Caco-2 (cell line): Measurements from ENCODE around the gene OOSP4A. TPM values are rescaled to one million over a fixed set of nuclear protein-coding genes. Genes with fewer than 3 reads are reported as not detected.

ENCODE experiments used
- BruUV-seq: library from RNA; stranded (reverse); fragments of 400-500 nt; replicated peaks from 2 replicates; lab custom pipeline; 2021; lab: Mats Ljungman, UMichigan
- CTCF ChIA-PET: fragments of 300-600 bp; sonication (Branson Sonifier 250); formaldehyde crosslinking; loops from one replicate; lab custom pipeline; 2022; ENCODE audit warnings: antibody characterized with exemption; lab: Charles Lee
- POLR2A ChIA-PET: fragments of 300-600 bp; sonication (Branson Sonifier 250); formaldehyde crosslinking; loops from one replicate; lab custom pipeline; 2022; ENCODE audit warnings: antibody characterized with exemption; lab: Charles Lee
- DNase-seq, 2 experiments: peaks; one replicate each; pipeline versions ENCODE4 v3.0.0 to v3.0.0-alpha.2; 2020 to 2022
- H3K27me3 ChIP-seq: replicated peaks from 2 replicates; pipeline ENCODE4 v1.6.0; 2011; ENCODE audit warnings: low read length; ENCODE audit not compliant: control insufficient read depth, insufficient read depth
- H3K36me3 ChIP-seq: 2 replicates; pipeline ENCODE4 v1.5.1; 2011; ENCODE audit warnings: low read length; ENCODE audit not compliant: control insufficient read depth, insufficient read depth
- H3K4me1 ChIP-seq: fragments of 250-450 bp; sonication (Bioruptor Pico); 2 replicates; pipeline ENCODE4 v1.5.1; 2020; ENCODE audit warnings: mild to moderate bottlenecking
- H3K4me3 ChIP-seq: 2 replicates; pipeline ENCODE4 v1.5.1; 2011; ENCODE audit warnings: low read depth, mild to moderate bottlenecking, control low read depth, low read length
- H3K9me3 ChIP-seq: fragments of 250-450 bp; sonication (Bioruptor Pico); 2 replicates; pipeline ENCODE4 v1.5.1; 2020; ENCODE audit warnings: mild to moderate bottlenecking, moderate library complexity
- H3K27ac Mint-ChIP-seq: one replicate; pipeline ENCODE4 v1.8.0; 2022; ENCODE audit warnings: mixed read lengths; ENCODE audit not compliant: unreplicated experiment
- H3K27me3 Mint-ChIP-seq: one replicate; pipeline ENCODE4 v1.8.0; 2022; ENCODE audit warnings: mixed read lengths; ENCODE audit not compliant: insufficient read depth, unreplicated experiment
- H3K36me3 Mint-ChIP-seq: one replicate; pipeline ENCODE4 v1.8.0; 2022; ENCODE audit warnings: mild to moderate bottlenecking, mixed read lengths; ENCODE audit not compliant: insufficient read depth, unreplicated experiment
- H3K4me1 Mint-ChIP-seq: one replicate; pipeline ENCODE4 v1.8.0; 2022; ENCODE audit warnings: low read depth, mixed read lengths; ENCODE audit not compliant: unreplicated experiment
- H3K4me3 Mint-ChIP-seq: one replicate; pipeline ENCODE4 v1.8.0; 2022; ENCODE audit warnings: mild to moderate bottlenecking, moderate library complexity, mixed read lengths; ENCODE audit not compliant: unreplicated experiment
- H3K9me3 Mint-ChIP-seq: one replicate; pipeline ENCODE4 v1.8.0; 2022; ENCODE audit warnings: mixed read lengths; ENCODE audit not compliant: unreplicated experiment
- intact Hi-C: fragments of 100-400 bp; cut with micrococcal nuclease; formaldehyde crosslinking; loops from one replicate; pipeline ENCODE4 v1.10.0; 2022; ENCODE audit not compliant: unreplicated experiment
- total RNA-seq: library from RNA; stranded (reverse); gene quantifications from 2 replicates; pipeline ENCODE4 v1.2.3, GENCODE V29; 2022
- TF ChIP-seq, protein P1 (sequence below), 2 experiments: fragments of 200-600 bp in 1 of 2; IDR thresholded peaks; 1 replicate in 1 of 2; 2 replicates in 1 of 2; pipeline versions ENCODE4 v1.5.1 to v1.8.0; 2011 to 2022; ENCODE audit warnings: antibody characterized with exemption in 1 of 2, control low read depth in 1 of 2, inconsistent platforms in 1 of 2, low read depth in 1 of 2, low read length in 1 of 2, mild to moderate bottlenecking in 1 of 2, moderate library complexity in 1 of 2; ENCODE audit not compliant: insufficient read depth in 1 of 2, severe bottlenecking in 1 of 2, unreplicated experiment in 1 of 2

Gene OOSP4A
- total RNA-seq, 1 experiment from 2014 or later: not detected

- ChIA-PET POLR2A (no interaction called here), CTCF (no interaction called here)
- no peaks in the 10 kb centered on the region for H3K36me3 ChIP-seq
- Mint-ChIP-seq H3K27ac (no peak overlapping the region), H3K4me1 (no peaks in the 10 kb centered on the region), H3K9me3 (peaks cover 11% of the 10 kb centered on the region), H3K36me3 (no peaks in the 10 kb centered on the region), H3K27me3 (peaks cover 12% of the 10 kb centered on the region), H3K4me3 (no peak overlapping the region)
- BruUV-seq: no TSS peak
- TF ChIP-seq, protein P1, sequence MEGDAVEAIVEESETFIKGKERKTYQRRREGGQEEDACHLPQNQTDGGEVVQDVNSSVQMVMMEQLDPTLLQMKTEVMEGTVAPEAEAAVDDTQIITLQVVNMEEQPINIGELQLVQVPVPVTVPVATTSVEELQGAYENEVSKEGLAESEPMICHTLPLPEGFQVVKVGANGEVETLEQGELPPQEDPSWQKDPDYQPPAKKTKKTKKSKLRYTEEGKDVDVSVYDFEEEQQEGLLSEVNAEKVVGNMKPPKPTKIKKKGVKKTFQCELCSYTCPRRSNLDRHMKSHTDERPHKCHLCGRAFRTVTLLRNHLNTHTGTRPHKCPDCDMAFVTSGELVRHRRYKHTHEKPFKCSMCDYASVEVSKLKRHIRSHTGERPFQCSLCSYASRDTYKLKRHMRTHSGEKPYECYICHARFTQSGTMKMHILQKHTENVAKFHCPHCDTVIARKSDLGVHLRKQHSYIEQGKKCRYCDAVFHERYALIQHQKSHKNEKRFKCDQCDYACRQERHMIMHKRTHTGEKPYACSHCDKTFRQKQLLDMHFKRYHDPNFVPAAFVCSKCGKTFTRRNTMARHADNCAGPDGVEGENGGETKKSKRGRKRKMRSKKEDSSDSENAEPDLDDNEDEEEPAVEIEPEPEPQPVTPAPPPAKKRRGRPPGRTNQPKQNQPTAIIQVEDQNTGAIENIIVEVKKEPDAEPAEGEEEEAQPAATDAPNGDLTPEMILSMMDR (IDR thresholded peaks at IDR 0.05; ENCODE audit: insufficient read depth in 1 of 2, low read depth in 1 of 2, low read length in 1 of 2, severe bottlenecking in 1 of 2, unreplicated experiment in 1 of 2): no peak
- no peaks in the 10 kb centered on the region for H3K4me1 ChIP-seq
- H3K4me3 ChIP-seq: no peak overlapping the region
- DNase-seq: no peak
- no peaks in the 10 kb centered on the region for H3K27me3 ChIP-seq
- intact Hi-C loops: no loop called here
- no peaks in the 10 kb centered on the region for H3K9me3 ChIP-seq
Observed at GRCh38 chr11:59938718-59939117, 25.1 kb upstream of the OOSP4A start.

- H3K27me3 Mint-ChIP-seq: peaks cover 12% of the 10 kb centered on the region
- Histone ChIP-seq H3K36me3 (no peaks in the 10 kb centered on the region), H3K4me1 (no peaks in the 10 kb centered on the region), H3K9me3 (no peaks in the 10 kb centered on the region), H3K4me3 (no peak overlapping the region), H3K27me3 (no peaks in the 10 kb centered on the region)
- POLR2A ChIA-PET: no interaction called here
- TF ChIP-seq, protein P1 (IDR thresholded peaks at IDR 0.05; ENCODE audit: insufficient read depth in 1 of 2, low read depth in 1 of 2, low read length in 1 of 2, severe bottlenecking in 1 of 2, unreplicated experiment in 1 of 2): no peak
- H3K27ac Mint-ChIP-seq: no peak overlapping the region
- CTCF ChIA-PET: no interaction called here
- no peak overlapping the region for H3K4me3 Mint-ChIP-seq
- no peaks in the 10 kb centered on the region for H3K36me3 Mint-ChIP-seq
- BruUV-seq: no TSS peak
- H3K4me1 Mint-ChIP-seq: no peaks in the 10 kb centered on the region
- DNase-seq: no peak
- H3K9me3 Mint-ChIP-seq: peaks cover 11% of the 10 kb centered on the region
- intact Hi-C loops: no loop called here
Observed at GRCh38 chr11:59939482-59939881, 24.4 kb upstream of the OOSP4A start.

GRCh38 chr11:59941091-59941490, 22.7 kb upstream of the OOSP4A start:
- Histone ChIP-seq H3K27me3 (no peaks in the 10 kb centered on the region; the same call in 1 of the 2 replicates), H3K36me3 (no peaks in the 10 kb centered on the region), H3K4me1 (no peaks in the 10 kb centered on the region), H3K4me3 (no peak overlapping the region), H3K9me3 (no peaks in the 10 kb centered on the region)
- ChIA-PET CTCF (no interaction called here), POLR2A (no interaction called here)
- no peak overlapping the region for H3K4me3 Mint-ChIP-seq
- no peak overlapping the region for H3K27ac Mint-ChIP-seq
- H3K27me3 Mint-ChIP-seq: peaks cover 12% of the 10 kb centered on the region
- no peaks in the 10 kb centered on the region for H3K4me1 Mint-ChIP-seq
- H3K9me3 Mint-ChIP-seq: peaks cover 11% of the 10 kb centered on the region
- no TSS peak for BruUV-seq
- intact Hi-C loops: no loop called here
- no peaks in the 10 kb centered on the region for H3K36me3 Mint-ChIP-seq
- DNase-seq: no peak
- TF ChIP-seq, protein P1 (IDR thresholded peaks at IDR 0.05; ENCODE audit: insufficient read depth in 1 of 2, low read depth in 1 of 2, low read length in 1 of 2, severe bottlenecking in 1 of 2, unreplicated experiment in 1 of 2): no peak
